SK-N-SH (cell line): ENCODE results near the gene MAPRE3. TPM values are rescaled to one million over a fixed set of nuclear protein-coding genes. Genes with fewer than 3 reads are reported as not detected.

ENCODE experiments used
- CTCF ChIA-PET: fragments of 300-600, 350-600 bp; formaldehyde crosslinking; extraction: SDS; loops from one replicate; lab custom pipeline; 2021; lab: Yijun Ruan, JAX
- POLR2A ChIA-PET: fragments of 350-600 bp; sonication (Branson Sonifier 250); formaldehyde crosslinking; extraction: SDS; loops from one replicate; lab custom pipeline; 2020; ENCODE audit warnings: antibody characterized with exemption, inconsistent platforms; lab: Yijun Ruan, JAX
- DNase-seq: peaks from one replicate; pipeline ENCODE4 v3.0.0; 2012
- H2AFZ ChIP-seq: fragments of 200-600 bp; sonication (generic); 2 replicates; pipeline ENCODE4 v1.8.1; 2016; ENCODE audit warnings: antibody characterized with exemption, mild to moderate bottlenecking, low read depth
- H3F3A ChIP-seq: fragments of 200-600 bp; sonication (generic); replicated peaks from 2 replicates; pipeline ENCODE3; 2016; ENCODE audit warnings: antibody characterized with exemption, mild to moderate bottlenecking; ENCODE audit not compliant: insufficient read depth
- H3K27ac ChIP-seq, 2 experiments: fragments of 200-500 bp in 1 of 2; fragments of 200-600 bp in 1 of 2; sonication (Bioruptor generic) in 1 of 2; sonication (generic), shearing (Covaris generic) in 1 of 2; 2 replicates each; pipeline versions ENCODE4 v1.5.1 to v1.6.1; 2014 to 2016; ENCODE audit warnings: low read depth in 2 of 2, inconsistent platforms in 1 of 2, low read length in 1 of 2, mild to moderate bottlenecking in 1 of 2, mixed read lengths in 1 of 2
- H3K27me3 ChIP-seq: fragments of 200-600 bp; sonication (generic), shearing (Covaris generic); 2 replicates; pipeline ENCODE4 v1.6.1; 2016; ENCODE audit warnings: mixed run types; ENCODE audit not compliant: insufficient read depth
- H3K36me3 ChIP-seq, 2 experiments: fragments of 200-500 bp in 1 of 2; fragments of 200-600 bp in 1 of 2; sonication (Bioruptor generic) in 1 of 2; sonication (generic) in 1 of 2; replicated peaks in 1 of 2; 2 replicates each; pipeline versions ENCODE3 to v1.5.1; 2014 to 2016; ENCODE audit warnings: low read length in 1 of 2, mild to moderate bottlenecking in 1 of 2; ENCODE audit not compliant: insufficient read depth in 2 of 2, control insufficient read depth in 1 of 2
- H3K4me1 ChIP-seq, 2 experiments: fragments of 200-500 bp in 1 of 2; fragments of 200-600 bp in 1 of 2; sonication (Bioruptor generic) in 1 of 2; sonication (generic), shearing (Covaris generic) in 1 of 2; 2 replicates each; pipeline versions ENCODE4 v1.5.1 to v1.6.1; 2014 to 2016; ENCODE audit warnings: low read depth in 1 of 2, low read length in 1 of 2, mixed run types in 1 of 2; ENCODE audit not compliant: insufficient read depth in 2 of 2, control insufficient read depth in 1 of 2
- H3K4me2 ChIP-seq: fragments of 200-600 bp; sonication (generic), shearing (Covaris generic); 2 replicates; pipeline ENCODE4 v1.6.1; 2017; ENCODE audit warnings: mixed run types
- H3K4me3 ChIP-seq, 2 experiments: fragments of 200-500 bp in 1 of 2; fragments of 200-600 bp in 1 of 2; sonication (Bioruptor generic) in 1 of 2; sonication (generic), shearing (Covaris generic) in 1 of 2; 2 replicates each; pipeline versions ENCODE4 v1.5.1 to v1.8.1; 2014 to 2016; ENCODE audit warnings: low read depth in 2 of 2, inconsistent platforms in 1 of 2, low read length in 1 of 2, mild to moderate bottlenecking in 1 of 2, mixed read lengths in 1 of 2, moderate library complexity in 1 of 2
- H3K79me2 ChIP-seq: fragments of 200-600 bp; sonication (generic); 2 replicates; pipeline ENCODE4 v1.8.1; 2017; ENCODE audit warnings: mild to moderate bottlenecking; ENCODE audit not compliant: insufficient read depth
- H3K9ac ChIP-seq: fragments of 200-600 bp; sonication (generic); 2 replicates; pipeline ENCODE4 v1.6.1; 2017; ENCODE audit warnings: mixed run types
- H3K9me2 ChIP-seq: fragments of 200-600 bp; sonication (generic); 2 replicates; pipeline ENCODE4 v1.6.1; 2017; ENCODE audit warnings: mixed run types
- H3K9me3 ChIP-seq: fragments of 200-600 bp; sonication (generic); 2 replicates; pipeline ENCODE4 v1.6.1; 2017; ENCODE audit warnings: mixed run types, mild to moderate bottlenecking, moderate library complexity
- H4K20me1 ChIP-seq: fragments of 200-600 bp; sonication (generic); 2 replicates; pipeline ENCODE4 v1.6.1; 2017; ENCODE audit warnings: mild to moderate bottlenecking, mixed run types; ENCODE audit not compliant: insufficient read depth
- CTCF ChIP-seq: fragments of 200-600 bp; sonication (generic); IDR thresholded peaks from 2 replicates; pipeline ENCODE4 v1.6.1; 2017; ENCODE audit warnings: antibody characterized with exemption, mild to moderate bottlenecking, moderate library complexity
- FOXJ3 ChIP-seq: sonication (generic); formaldehyde crosslinking; IDR thresholded peaks from 2 replicates; pipeline ENCODE4 v1.5.1; 2020; ENCODE audit warnings: mild to moderate bottlenecking, missing genetic modification reagents
- JUND ChIP-seq: IDR thresholded peaks from 2 replicates; pipeline ENCODE4 v1.4.0; 2012
- MAX ChIP-seq: IDR thresholded peaks from 2 replicates; pipeline ENCODE4 v1.4.0; 2012; ENCODE audit warnings: low read depth
- MEF2A ChIP-seq: IDR thresholded peaks from 2 replicates; pipeline ENCODE4 v1.4.0; 2012; ENCODE audit warnings: low read depth, borderline replicate concordance
- NRF1 ChIP-seq: IDR thresholded peaks from 2 replicates; pipeline ENCODE4 v1.6.1; 2012; ENCODE audit warnings: low read depth, mild to moderate bottlenecking, low read length
- PBX3 ChIP-seq: IDR thresholded peaks from 2 replicates; pipeline ENCODE4; 2012
- POLR2AphosphoS5 ChIP-seq: IDR thresholded peaks from 2 replicates; pipeline ENCODE4 v1.6.1; 2012; ENCODE audit warnings: low read depth, low read length
- RFX5 ChIP-seq: IDR thresholded peaks from 2 replicates; pipeline ENCODE4 v1.6.1; 2012; ENCODE audit warnings: mild to moderate bottlenecking, improper control_type of control experiment, low read length
- TEAD4 ChIP-seq: IDR thresholded peaks from 2 replicates; pipeline ENCODE4 v1.4.0; 2012; ENCODE audit warnings: mild to moderate bottlenecking, borderline replicate concordance; ENCODE audit not compliant: insufficient read depth
- USF1 ChIP-seq: IDR thresholded peaks from 2 replicates; pipeline ENCODE4 v1.4.0; 2012; ENCODE audit warnings: low read depth, borderline replicate concordance
- USF2 ChIP-seq: fragments of 150-350 bp; IDR thresholded peaks from 2 replicates; pipeline ENCODE4 v1.6.1; 2017; ENCODE audit warnings: antibody characterized with exemption, low read length, low read depth, borderline replicate concordance
- WGBS: methylation state at CpG from one replicate; pipeline ENCODE4 v1.1.6; 2017; ENCODE audit warnings: low lambda C conversion rate; 5-methylcytosine and 5-hydroxymethylcytosine counted together
- polyA plus RNA-seq, 3 experiments: library from polyadenylated mRNA; depleted of rRNA; stranded (reverse); fragments of >200 nt; gene quantifications; 2 replicates each; pipeline ENCODE4 v1.2.3, GENCODE V29; 2012

MAPRE3 gene
- polyA plus RNA-seq, 1 of the 3 experiments (the other 2 are of a cell fraction) = 24.4 TPM

- no peak for TF ChIP-seq MAX
- no peak for TF ChIP-seq RFX5
- TF ChIP-seq POLR2AphosphoS5 = no peak
- no peak for TF ChIP-seq FOXJ3 (CRISPR knock-in tag)
- TF ChIP-seq, all 33 proteins: peak for 0
Measured at GRCh38 chr2:27027211-27027651, 56.8 kb downstream of the MAPRE3 start (continued).

GRCh38 chr2:27029051-27029450 is 58.6 kb downstream of the MAPRE3 start:
- CTCF ChIA-PET = interaction anchor here (0.8 to 33.3 kb wide), 9 partner anchors 9 to 183 kb away, joined by 3 to 1017 read pairs (median 5); partner anchors contain the start of gene MAPRE3
- Histone ChIP-seq H3K4me3 (no peak overlapping the region), H3K4me1 (peaks cover 2 to 13% of the 10 kb centered on the region in 2 experiments; a peak in 2 of 4 replicates), H3K9me2 (no peaks in the 10 kb centered on the region), H3K27ac (no peak overlapping the region), H4K20me1 (no peaks in the 10 kb centered on the region), H3K9ac (no peak overlapping the region), H3K4me2 (no peak overlapping the region), H3K79me2 (peaks cover 34% of the 10 kb centered on the region), H2AFZ (no peak overlapping the region), H3F3A (no peaks in the 10 kb centered on the region), H3K36me3 (peaks cover 4 to 28% of the 10 kb centered on the region in 2 experiments), H3K27me3 (no peaks in the 10 kb centered on the region), H3K9me3 (no peaks in the 10 kb centered on the region)
- TF ChIP-seq USF2 (no peak), POLR2AphosphoS5 (no peak), MEF2A (no peak), NRF1 (no peak), USF1 (no peak), TEAD4 (no peak), RFX5 (no peak), CTCF (no peak), PBX3 (no peak), JUND (no peak)
- WGBS = 83% methylated on average over 2 of the region's 2 CpGs
- POLR2A ChIA-PET = no interaction called here
- DNase-seq = no peak
